Limb (tissue), 2 donors: Measurements from ENCODE around the gene DBNL.

Experiments
- DNase-seq, 2 donors: peaks; one replicate each; pipeline ENCODE4 v3.0.0-alpha.2; 2016; ENCODE audit errors: extremely low spot score in 2 of 2

Gene DBNL

GRCh38 chr7:44061645-44062179 is 17.2 kb downstream of the DBNL start:
- peak in 1 of 2 donors; percentile 16 for DNase-seq

DNA sequence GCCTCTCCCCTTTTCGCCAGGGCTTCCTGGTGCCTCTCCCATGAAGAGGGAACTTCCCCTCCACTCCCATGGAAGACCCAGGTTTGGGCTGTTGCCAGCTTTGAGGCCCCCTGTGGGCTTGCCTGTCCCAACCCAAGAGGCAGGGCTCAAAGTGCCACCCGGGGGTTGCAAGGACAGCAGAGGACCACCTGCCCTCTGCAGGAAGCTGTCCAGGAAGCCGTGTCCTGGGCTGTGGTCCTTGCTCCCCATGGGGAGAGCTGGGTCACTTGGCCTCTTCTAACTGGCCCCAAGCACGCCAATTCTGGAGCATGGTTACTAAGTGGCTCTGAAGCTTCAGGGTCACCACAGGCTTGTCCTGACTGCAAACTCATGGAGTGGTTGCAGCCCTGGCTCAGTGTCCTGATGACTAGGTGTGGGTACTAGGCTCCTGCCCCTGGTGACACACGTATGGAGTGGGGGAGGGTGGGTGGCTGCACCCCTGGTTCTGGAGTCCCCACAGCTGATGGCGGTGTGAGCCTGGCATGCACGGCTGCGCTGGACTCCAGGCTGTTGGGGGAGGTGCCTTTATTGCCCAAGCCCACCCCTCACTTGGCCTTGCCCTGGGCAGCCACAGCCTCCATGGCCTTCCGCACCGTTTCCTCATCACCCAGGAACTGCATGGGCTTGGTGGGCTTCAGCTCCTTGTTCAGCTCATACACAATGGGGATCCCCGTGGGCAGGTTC is 17.8 kb downstream of the DBNL start:
- DNase-seq, result peak in 1 of 2 donors; percentile 33

GRCh38 chr7:44062903-44063295 is 18.4 kb downstream of the DBNL start:
- no peak for DNase-seq

DNA sequence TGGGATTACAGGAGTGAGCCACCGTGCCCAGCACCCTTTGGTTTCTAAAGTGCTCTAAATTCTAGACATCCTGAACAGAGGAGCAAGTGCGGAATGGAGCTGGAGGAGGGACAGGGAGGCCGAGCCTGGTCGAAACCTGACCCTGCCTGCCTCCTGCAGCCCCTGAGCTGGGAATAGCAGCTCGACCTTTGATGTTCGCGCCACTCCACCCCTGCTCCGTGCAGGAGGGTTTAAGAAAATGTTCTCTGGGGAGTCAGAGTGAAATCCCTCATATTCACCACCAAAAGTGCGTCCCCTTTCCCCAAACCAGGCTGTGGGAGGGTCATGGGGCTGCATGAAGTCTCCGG is 19.0 kb downstream of the DBNL start:
- no peak for DNase-seq

- peak in 1 of 2 donors; percentile 29 for DNase-seq
Measured at GRCh38 chr7:44063894-44064651, 19.6 kb downstream of the DBNL start.

DNA sequence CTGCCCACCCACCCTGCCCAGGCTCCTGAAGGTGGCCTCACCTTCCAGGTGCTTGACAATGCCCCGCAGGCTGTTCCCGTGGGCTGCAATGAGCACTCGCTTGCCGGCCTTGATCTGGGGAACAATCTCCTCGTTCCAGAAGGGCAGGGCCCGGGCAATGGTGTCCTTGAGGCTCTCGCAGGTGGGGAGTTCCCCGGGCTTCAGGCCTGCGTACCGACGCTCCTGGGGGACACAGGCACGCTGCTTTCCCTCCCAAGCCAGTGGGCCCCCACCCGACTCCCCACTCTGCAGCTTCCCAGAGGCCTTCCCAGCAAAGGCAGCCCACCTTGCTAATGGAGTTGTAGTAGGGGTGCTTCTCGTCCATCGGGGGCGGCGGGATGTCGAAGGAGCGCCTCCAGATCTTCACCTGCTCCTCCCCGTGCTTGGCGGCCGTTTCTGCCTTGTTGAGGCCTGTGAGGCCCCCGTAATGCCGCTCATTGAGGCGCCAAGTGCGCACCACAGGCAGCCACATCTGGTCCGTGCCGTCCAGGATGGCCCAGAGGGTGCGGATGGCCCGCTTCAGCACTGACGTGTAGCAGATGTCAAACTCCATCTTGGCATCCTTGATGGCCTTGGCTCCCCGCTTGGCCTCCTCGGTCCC is 20.4 kb downstream of the DBNL start:
- peak in 1 of 2 donors; percentile 50 for DNase-seq

- peak in 1 of 2 donors; percentile 69 for DNase-seq
Measured at GRCh38 chr7:44065431-44066110, 21.1 kb downstream of the DBNL start, which contains the start of gene PGAM2. PGAM2 (minus strand) TSS chr7:44065567; CDS start chr7:44065529, 38 bp downstream.

GRCh38 chr7:44066111-44066460 is 21.6 kb downstream of the DBNL start:
- no peak for DNase-seq

- DNase-seq, result peak in 1 of 2 donors; percentile 32
Measured at GRCh38 chr7:44066494-44067063, 22.1 kb downstream of the DBNL start.

- DNase-seq, result peak in 1 of 2 donors; percentile 28
Measured at GRCh38 chr7:44067064-44067951, 22.8 kb downstream of the DBNL start.

- DNase-seq, result no peak
Measured at GRCh38 chr7:44068054-44068453, 23.6 kb downstream of the DBNL start.

DNA sequence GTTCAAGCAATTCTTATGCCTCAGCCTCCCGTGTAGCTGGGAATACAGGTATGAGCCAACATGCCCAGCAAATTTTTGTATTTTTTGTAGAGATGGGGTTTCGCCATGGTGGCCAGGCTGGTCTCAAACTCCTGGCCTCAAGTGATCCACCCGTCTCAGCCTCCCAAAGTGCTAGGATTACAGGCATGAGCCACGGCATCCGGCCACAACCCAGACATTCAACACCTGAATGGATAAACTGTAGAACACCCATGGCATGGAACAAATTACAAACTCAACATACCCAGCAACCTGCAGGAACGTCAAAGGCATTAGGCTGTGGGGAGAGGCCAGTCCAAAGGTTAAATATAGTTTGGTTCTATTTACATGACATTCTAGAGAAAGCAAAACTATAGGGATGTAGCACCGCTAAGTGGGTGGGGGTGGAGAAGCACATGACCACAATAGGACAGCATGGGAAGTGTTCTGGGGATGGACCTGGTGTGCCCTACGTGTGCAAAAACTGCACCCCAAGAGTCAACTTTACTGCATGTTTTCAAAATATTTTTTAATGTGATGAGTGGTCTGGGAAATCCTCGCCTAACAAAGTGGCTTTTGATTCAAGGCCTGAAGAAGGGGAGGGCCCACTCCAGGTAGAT is 27.3 kb downstream of the DBNL start:
- DNase-seq, result no peak

GRCh38 chr7:44072364-44073231 is 28.1 kb downstream of the DBNL start:
- peak in 1 of 2 donors; percentile 75 for DNase-seq

GRCh38 chr7:44073664-44074348 is 29.3 kb downstream of the DBNL start:
- no peak for DNase-seq

DNA sequence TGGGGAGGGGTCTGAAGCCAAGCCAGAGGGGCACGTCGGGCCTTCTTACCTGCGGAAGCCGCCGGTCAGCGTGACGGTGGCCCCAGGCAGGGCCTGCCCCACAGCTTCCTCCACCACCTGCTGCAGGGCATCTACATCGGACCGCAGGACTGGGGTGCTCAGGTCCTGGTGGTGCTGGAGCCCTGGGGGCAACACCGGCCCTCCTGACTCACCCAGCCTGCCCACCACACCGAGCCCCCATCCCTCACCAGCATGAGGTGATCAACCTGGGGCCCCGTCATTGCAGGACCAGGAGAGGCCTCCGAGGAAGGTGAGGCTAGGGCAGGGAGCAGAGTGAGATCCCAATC is 29.8 kb downstream of the DBNL start:
- no peak for DNase-seq

DNA sequence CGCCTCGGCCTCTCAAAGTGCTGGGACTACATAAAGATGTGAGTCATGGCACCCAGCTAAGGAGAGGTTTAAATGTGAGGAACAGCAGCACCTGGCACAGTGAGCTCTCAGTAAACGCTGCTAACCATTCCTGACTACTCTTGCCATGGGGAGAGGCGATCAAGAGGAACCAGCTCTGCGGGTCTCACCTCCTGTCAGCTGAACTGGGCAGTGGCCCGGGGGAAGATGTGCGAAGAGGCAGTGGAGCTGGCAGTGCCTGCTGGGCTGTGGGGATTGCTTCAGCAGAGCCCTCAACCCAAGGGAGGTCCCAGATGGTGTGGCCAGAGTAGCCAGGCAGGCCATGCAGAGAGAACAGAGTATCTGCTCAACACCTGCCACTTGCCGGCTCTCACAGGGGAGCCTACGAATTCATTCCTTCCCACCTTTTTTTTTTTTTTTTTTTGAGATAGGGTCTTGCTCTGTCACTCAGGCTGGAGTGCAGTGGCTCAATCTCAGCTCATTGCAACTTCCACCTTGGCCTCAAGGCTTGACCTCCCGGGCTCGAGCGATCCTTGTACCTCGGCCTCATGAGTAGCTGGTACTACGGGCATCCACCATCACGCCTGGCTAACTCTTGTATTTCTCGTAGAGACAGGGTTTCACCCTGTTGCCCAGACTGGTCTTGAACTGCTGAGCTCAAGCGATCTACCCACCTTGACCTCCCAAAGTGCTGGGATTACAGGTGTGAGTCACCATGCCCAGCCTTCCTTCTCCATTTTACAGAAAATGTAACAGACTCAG is 31.0 kb downstream of the DBNL start:
- DNase-seq, result no peak

DNA sequence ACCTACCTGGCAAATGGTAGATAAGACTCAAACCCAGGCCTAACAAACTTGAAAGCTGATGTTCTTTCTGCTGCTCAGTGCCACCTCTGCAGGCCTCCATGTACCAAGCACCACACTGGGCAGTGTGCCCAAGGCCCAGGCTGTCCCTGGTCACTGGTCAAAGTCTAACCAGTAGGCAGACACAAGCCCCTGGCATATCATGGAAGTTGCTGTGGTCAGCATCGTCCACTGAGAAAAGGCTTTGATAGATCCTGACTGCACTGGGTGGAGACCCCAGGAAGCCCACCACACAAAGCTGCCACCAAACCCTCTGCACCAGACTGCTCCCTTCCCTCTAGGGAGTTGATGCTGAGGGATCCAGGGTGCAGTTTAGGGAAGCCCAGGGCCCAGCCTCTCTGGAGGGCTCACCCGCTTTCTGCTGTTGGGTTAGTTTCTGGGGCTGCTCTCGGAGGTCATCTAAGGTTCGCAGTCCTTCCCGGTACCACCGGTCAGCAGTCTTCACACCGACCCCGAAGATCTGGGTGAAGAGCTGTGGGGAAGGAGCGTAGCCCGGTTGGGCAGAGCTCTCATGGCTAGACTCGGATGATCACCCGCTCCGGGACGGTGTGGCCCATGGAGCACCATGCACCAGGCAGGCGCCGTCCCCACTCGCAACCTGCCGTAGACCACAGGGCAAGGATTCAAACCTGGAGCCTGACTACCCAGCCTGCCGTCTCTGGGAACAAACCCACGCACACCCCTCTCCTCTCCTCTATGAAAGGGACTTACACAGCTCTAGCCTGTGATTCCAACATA is 31.8 kb downstream of the DBNL start:
- no peak for DNase-seq
